HTERT RPE-1 (cell line): ENCODE results near the gene LARP6.
"Not testable (repeated sequence)": the region's sequence is repeated elsewhere in the genome, so short reads cannot be mapped to it uniquely, and the experiment has no call there.

Experiments used
- in situ Hi-C: fragments of 300-500 bp; cut with MboI; formaldehyde crosslinking; loops from 4 replicates; pipeline ENCODE4 v1.14.3; 2020; ENCODE audit warnings: low sequenced_read_pairs

The LARP6 gene

GRCh38 chr15:70859322-70859908 is 5.5 kb upstream of the LARP6 start:
- in situ Hi-C loops: no loop called here

- in situ Hi-C loops: not testable (repeated sequence)
Observed at GRCh38 chr15:70858614-70859321, 4.8 kb upstream of the LARP6 start.

GRCh38 chr15:70857562-70858285 is 3.8 kb upstream of the LARP6 start:
- in situ Hi-C loops: no loop called here

- in situ Hi-C loops: no loop called here
Observed at GRCh38 chr15:70856884-70857561, 3.1 kb upstream of the LARP6 start.

- in situ Hi-C loops: no loop called here
Observed at GRCh38 chr15:70856177-70856883, 2.4 kb upstream of the LARP6 start.

GRCh38 chr15:70855764-70856163 is 1.8 kb upstream of the LARP6 start:
- in situ Hi-C loops: no loop called here

- in situ Hi-C loops: no loop called here
Observed at GRCh38 chr15:70854666-70854976, 664 bp upstream of the LARP6 start.

GRCh38 chr15:70853318-70853972 is 512 bp downstream of the LARP6 start:
- in situ Hi-C loops: no loop called here

- in situ Hi-C loops: no loop called here
Observed at GRCh38 chr15:70852501-70853317, 1.2 kb downstream of the LARP6 start.

GRCh38 chr15:70851889-70852288 is 2.1 kb downstream of the LARP6 start:
- in situ Hi-C loops: no loop called here

GRCh38 chr15:70845602-70846360 is 8.2 kb downstream of the LARP6 start:
- in situ Hi-C loops: no loop called here

- in situ Hi-C loops: no loop called here
Observed at GRCh38 chr15:70837476-70837875, 16.5 kb downstream of the LARP6 start.

- in situ Hi-C loops: no loop called here
Observed at GRCh38 chr15:70835841-70836240, 18.1 kb downstream of the LARP6 start.

- in situ Hi-C loops: no loop called here
Observed at GRCh38 chr15:70835415-70835814, 18.5 kb downstream of the LARP6 start.

GRCh38 chr15:70834999-70835398 is 19.0 kb downstream of the LARP6 start:
- in situ Hi-C loops: no loop called here

- in situ Hi-C loops: no loop called here
Observed at GRCh38 chr15:70833861-70834765, 19.8 kb downstream of the LARP6 start.

- in situ Hi-C loops: no loop called here
Observed at GRCh38 chr15:70833422-70833821, 20.5 kb downstream of the LARP6 start.

- in situ Hi-C loops: no loop called here
Observed at GRCh38 chr15:70832176-70832575, 21.8 kb downstream of the LARP6 start.
